Myocyte (in vitro differentiated cells): ENCODE measurements around the gene CYP3A7. TPM values are rescaled to one million over a fixed set of nuclear protein-coding genes. Genes with fewer than 3 reads are reported as not detected.
"Not testable (repeated sequence)": the region's sequence is repeated elsewhere in the genome, so short reads cannot be mapped to it uniquely, and the experiment has no call there.

ENCODE experiments used
- DNase-seq: peaks from one replicate; pipeline ENCODE4 v3.0.0-alpha.2; 2012; ENCODE audit warnings: low read depth
- polyA plus RNA-seq: library from polyadenylated mRNA; unstranded; fragments of >200 nt; gene quantifications from one replicate; pipeline ENCODE4 v1.2.1, GENCODE V29; 2012; ENCODE audit warnings: missing spikeins
- total RNA-seq: library from RNA; depleted of rRNA; stranded (reverse); fragments of >200 nt; gene quantifications from 2 replicates; pipeline ENCODE4 v1.2.3, GENCODE V29; 2014

Gene CYP3A7
- total RNA-seq: 0.29 and 0.47 TPM in 2 replicates
- polyA plus RNA-seq: 0.33 TPM

DNA sequence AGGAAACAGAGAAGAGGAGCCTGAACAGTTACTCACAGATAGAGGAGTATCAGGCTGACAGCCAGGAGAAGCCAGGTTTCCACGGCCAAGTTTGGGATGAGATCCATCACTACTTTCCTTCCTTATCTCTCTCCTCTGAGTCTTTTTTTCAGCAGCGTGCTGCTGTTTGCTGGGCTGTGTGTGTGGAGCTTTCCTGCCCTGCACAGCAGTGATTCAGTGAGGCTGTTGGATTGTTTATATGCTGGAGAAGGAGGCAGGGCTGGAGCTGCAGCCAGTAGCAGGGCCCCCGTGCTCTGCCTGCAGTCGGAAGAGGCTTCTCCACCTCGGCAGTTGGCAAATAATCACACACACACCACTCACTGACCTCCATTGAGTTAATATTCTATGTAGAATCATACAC lies at the start of gene CYP3A7:
Gene CYP3A7 (minus strand): TSS at position 210 of the 400 bp plus-strand sequence. CDS start 103 bp downstream, at position 107.
- DNase-seq: no peak

DNA sequence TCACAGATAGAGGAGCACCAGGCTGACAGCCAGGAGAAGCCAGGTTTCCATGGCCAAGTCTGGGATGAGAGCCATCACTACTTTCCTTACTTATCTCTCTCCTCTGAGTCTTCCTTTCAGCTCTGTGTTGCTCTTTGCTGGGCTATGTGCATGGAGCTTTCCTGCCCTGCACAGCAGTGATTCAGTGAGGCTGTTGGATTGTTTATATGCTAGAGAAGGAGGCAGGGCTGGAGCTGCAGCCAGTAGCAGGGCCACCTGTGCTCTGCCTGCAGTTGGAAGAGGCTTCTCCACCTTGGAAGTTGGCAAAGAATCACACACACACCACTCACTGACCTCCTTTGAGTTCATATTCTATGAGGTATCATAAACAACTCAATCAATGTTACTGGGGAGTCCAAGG lies 49.0 kb upstream of the CYP3A7 start, which contains the start of gene CYP3A4:
Gene CYP3A4 (minus strand): TSS at position 178 of the 400 bp plus-strand sequence. CDS start 103 bp downstream, at position 75.
- no peak for DNase-seq

DNA sequence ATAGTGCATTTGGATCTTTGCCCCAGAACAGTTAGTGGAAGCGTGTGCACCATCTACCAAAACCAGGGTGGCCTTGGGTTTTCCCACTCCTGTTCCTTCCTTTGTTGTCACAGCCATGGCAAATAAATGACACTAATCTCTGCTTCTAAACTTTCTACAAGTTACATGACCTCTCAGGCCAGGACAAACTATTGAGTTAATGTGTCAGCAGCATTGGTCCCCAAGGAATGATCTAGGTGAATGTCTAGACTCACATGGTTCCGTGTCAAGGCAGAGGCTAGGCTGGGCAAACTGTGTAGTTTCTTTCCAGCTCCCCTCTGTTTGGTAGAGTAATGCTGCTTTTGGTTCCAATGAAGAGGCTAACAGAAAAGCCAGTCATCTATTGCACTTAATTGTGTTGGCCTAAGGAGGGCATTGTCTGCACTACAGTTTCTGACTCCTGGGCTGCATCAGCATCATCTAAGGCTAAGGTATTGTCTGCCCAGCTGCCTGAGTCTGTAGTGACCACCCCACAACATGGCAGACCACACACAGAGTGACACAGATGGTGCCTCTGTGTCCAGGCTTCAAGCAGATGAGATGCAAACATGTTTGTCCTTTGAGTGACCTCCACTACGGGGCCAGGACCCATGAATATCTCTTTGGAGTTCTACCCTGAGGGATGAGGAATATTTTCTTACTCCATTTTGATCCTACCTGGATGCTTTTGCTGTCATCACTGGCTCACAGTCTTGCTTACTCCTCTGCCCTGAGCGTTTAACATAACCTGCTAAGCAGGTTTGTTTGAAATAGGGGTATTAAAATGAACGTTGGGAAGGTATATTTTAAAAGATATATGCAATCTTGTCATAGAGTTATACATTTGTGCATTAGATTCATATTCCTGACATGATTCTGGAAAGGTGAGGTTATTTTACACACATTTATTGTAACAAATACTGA lies 47.3 kb upstream of the CYP3A7 start:
- no peak for DNase-seq

DNA sequence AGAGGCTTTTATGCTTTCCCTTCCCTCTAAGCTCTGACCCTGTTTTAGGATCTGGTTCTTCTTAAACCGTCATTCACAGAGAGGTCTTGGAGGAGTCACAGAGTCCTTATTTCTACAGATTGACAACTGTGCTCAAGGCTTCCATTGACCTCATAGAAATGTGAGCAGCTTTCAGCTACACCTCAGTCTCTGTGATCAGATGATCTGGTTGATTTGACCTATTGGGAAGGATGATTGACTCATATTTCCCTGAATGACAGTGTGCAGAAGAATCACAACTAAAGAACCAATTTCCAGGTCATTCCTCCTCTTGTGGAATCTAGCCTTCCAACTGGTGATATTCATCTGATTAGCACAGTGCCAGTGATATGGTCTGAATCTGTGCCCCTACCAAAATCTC lies 45.6 kb upstream of the CYP3A7 start:
- no peak for DNase-seq

DNA sequence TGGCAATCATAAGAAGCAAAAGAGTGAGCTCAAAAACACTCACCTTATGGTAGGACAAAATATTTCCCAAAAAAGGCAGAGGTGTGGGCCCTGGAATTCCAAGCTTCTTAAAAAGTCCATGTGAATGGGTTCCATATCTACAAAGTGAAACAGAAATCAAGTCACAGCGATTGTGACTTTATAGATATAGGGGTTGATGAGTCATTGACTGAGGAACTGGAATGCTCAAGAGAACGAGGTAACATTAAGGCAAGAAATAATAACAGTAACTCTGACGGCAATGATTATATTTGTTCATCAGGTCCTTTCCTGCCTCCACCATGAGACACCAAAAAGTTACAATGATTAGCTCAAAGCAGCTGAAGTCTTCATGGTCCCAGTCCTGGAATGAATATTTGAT lies 45.0 kb upstream of the CYP3A7 start:
- DNase-seq: no peak

DNA sequence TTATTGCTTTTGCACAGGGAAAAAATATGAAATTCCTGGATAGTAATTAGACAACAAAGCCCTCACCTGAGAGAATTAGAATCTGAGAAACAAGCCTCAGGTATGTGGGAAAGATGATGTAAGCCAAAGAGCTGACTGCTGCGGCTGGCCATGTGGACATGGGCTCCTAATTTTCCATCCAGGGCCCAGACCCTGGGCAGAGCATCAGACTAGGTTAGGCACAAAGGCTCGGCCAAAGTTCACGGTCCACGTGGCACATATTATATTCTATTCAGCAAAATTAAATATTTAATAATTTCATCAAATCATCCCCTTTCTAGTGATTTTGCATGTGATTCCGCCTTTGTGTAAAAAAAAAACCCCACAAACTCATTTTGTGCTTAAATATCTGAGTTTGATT lies 43.9 kb upstream of the CYP3A7 start:
- DNase-seq: no peak

DNA sequence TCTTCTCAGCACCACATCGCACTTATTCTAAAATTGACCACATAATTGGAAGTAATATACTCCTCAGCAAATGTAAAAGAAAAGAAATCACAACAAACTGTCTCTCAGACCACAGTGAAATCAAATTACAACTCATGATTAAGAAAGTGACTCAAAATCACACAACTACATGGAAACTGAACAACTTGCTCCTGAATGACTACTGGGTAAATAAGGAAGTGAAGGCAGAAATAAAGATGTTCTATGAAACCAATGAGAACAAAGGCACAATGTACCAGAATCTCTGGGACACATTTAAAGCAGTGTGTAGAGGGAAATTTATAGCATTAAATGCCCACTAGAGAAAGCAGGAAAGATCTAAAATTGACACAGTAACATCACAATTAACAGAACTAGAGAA lies 38.4 kb upstream of the CYP3A7 start:
- DNase-seq: not testable (repeated sequence)

DNA sequence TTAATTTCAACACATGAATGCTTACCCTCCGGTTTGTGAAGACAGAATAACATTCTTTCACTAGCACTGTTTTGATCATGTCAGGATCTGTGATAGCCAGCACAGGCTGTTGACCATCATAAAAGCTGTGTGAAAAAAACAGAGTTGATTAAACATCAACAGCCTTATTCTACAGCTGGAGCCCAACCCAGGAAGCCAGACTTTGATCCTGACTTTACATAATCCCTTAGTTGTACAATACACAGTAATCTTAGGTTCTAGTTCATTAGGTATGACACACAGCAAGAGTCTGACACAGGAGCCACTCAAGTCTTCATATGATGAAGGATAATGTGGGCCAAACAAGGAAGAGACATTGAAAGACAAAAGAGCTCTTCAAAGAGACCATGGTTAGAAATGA lies 37.6 kb upstream of the CYP3A7 start:
- no peak for DNase-seq

DNA sequence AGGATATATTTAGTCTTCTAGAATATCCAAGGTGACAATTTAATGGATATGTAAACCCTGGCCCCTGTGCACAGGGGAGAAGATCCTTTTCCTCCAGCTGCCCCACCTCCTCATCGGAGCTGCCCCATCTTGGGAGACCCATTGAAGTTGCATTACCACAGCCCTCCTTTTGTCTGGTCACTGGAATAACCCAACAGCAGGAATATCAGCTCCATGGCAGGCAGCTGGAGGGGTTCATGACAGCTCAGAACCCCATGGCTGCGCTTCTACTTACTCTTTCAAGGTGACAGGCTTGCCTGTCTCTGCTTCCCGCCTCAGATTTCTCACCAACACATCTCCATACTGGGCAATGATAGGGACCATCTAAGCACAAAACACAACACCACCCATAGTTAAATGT lies 34.5 kb upstream of the CYP3A7 start:
- not testable (repeated sequence) for DNase-seq

DNA sequence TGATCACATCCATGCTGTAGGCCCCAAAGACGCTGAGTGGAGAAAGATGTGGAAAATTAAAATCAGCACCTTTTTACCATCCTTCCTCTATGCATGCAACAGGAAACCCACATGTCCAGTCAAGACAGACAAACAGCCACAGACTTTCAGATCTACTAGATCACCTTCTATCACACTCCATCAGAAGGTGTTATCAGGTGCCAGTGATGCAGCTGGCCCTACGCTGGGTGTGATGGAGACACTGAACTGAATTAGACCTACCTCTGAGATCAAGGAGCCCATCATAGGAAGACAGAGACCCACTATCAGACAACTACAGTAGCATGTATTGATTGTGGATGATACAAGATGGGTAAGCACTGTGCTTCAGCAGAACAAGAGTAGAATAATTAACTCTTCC lies 33.5 kb upstream of the CYP3A7 start:
- no peak for DNase-seq

DNA sequence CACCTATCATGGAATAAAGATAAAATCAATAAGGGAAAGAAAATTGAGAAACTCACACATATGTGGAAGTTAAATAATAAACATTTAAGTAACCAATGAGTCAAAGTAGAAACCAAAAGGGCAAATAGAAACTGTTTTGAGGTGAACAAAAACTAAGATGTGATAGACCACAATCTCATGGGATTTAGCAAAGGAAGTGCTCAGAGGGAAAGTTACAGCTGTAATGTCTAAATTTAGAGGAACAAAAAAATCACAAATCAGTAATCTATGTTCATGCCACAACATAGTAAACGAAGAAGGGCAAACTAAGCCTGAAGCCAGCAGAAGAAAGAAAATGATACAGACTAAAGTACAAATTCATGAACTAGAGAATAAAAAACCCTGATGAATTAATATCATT lies 32.7 kb upstream of the CYP3A7 start:
- no peak for DNase-seq

DNA sequence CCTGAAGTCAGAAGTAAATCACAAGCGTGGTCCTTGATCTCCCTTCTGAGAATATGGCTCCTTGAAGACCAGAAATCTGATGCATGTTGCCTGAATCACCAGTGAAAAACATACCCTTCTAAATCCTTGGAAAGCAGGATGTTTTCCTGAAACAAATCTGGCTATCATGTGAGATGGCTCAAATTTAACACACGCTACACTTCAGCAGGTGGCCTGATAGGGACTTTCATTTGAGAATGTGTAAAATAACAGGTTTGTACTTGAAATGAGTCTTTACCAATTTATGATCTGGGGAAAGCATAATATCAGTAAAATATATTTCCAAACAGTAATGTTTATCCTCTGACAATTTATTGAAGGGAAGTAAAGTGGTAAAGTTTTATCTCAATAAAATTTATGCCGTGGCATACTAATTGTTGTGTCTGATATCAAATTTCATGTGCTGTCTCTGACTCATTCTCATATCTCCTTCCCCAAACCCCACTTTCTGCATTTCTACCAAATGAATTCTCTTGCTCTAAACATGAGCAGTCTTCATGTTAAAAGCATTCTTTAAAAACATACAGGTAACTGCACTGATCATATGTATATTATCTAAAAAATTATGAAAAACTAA lies 31.6 kb upstream of the CYP3A7 start:
- DNase-seq: peak; percentile 29

DNA sequence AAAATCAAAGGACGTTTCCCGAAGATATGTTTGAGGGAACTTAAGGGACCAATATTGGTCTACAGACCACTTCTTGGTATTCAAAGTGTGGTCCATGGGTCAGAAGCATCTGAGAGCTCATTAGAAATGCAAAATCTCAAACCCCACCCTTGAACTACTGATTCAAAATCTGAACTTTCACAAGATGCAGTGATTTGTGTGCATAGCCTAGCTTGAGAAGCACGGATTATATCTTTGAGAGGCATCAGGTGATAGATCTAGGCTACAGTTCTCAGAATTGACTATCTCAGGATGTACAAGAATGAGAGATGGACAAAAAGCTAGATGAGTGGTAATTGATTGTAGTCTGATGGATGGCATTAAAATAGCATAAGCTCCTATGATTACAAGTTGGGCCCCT lies 29.5 kb upstream of the CYP3A7 start:
- DNase-seq: no peak

DNA sequence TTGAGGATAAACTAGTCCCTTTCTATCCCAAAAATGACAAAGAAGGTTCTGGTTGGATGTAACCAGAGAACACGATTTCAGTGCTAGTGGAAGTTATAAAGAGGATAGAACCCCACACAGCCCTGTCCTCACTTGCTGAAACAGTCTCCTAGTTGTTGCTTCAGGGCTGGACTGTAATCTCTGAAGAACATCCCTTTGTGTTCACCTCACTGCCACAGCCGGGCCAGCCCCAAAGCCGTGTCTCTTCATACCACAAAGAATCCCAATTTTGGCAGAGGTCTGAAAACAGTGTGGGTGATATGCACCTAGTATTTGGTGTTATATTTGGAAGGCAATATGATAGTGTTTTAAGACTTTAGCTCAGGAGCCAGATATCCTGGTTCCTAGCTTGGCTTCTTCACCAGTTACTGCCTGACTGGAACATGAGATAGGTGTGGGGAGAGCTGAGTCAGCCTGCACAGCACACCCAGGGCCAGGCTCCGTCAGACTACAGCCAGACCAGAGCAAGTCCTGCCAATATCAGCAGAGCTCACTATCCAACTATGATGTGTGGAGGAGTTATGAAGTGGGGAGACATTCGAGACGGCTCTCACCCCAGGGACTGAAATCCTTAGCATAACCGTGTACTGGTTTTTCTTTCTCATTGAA lies 27.8 kb upstream of the CYP3A7 start:
- DNase-seq: peak; percentile 83

DNA sequence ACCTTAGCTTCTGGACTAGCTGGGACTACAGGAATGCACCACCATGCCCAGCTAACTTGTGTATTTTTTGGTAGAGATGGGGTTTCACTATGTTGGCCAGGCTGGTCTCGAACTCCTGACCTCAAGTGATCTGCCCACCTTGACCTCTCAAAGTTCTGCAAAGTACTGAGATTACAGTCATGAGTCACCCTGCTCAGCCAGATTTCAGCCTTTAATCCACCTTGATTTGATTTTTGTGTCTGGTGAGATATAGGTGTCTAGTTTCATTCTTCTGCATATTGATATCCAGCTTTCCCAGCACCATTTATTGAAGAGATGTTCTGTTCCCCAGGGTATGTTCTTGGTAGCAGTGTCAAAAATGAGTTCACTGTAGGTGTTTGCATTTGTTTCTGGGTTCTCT lies 20.1 kb upstream of the CYP3A7 start:
- no peak for DNase-seq

DNA sequence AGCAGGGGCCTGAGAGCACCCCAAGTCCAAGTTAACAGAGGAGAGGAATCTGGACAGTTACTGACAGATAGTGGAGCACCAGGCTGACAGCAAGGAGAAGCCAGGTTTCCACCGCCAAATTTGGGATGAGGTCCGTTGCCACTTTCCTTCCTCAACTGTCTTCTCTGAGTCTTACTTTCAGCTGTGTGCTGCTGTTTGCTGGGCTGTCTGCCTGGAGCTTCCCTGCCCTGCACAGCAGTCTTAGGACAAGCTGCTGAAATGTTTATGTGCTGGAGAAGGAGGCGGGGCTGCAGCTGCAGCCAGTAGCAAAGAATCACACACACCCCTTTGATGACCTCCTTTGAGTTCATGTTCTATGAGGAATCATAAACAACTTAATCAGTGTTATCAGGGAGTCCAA lies 17.4 kb upstream of the CYP3A7 start:
- no peak for DNase-seq

DNA sequence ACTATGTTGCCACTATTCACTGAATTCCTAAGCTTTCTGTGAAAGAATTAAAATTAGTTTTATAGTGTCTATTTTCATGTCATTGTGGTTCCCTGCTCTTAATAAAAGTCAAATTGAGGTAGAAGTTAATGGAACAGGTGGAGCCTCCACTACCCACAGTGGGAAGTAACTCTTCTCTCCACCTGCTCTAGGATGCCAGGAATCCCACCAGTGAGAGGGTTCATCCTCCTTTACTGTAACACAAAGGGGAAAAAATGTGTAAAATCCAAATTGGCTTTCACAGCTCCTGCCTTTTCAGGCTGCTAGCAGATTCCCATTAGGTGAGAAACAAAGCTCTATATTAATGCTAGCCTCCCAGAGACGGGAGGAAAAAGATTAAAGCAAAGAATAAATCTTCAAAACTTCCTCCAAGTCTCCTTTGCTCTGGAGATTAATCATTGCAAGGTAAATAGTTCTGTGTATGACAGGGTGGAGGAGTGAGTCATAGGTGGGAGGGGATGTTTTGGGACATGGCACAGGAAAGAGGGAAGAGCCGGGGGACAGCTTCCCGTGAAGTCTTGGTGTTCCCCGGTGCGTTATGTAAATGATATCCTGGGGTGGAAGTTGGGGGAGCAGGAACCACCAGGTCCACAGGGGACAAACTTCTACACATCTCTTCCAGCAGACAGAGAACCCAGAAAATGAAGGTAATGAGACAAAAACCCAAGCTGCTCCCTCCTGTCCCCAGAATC lies 16.5 kb upstream of the CYP3A7 start:
- not testable (repeated sequence) for DNase-seq

DNA sequence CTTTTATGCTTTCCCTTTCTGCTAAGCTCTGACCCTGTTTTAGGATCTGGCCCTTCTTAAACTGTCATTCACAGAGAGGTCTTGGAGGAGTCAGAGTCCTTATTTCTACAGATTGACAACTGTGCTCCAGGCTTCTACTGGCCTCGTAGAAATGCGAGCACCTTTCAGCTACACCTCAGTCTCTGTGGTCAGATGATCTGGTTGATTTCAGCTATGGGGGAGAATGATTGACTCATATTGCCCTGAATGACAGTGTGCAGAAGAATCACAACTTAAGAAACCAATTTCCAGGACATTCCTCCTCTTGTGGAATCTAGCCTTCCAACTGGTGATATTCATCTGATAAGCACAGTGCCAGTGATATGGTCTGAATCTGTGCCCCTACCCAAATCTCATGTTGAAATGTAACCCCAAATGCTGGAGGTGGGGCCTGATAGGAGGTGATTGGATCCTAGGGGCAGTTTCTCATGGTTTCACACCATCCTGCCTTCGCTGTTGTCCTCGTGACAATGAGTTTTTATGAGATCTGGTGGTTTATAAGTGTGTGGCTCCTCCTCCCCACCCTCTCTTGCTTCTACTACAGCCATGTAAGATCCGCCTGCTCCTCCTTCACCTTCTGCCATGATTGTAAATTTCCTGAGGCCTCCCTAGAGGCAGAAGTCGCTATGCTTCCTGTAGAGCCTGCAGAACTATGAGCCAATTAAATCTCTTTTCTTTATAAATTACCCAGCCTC lies 14.0 kb upstream of the CYP3A7 start:
- DNase-seq: no peak

DNA sequence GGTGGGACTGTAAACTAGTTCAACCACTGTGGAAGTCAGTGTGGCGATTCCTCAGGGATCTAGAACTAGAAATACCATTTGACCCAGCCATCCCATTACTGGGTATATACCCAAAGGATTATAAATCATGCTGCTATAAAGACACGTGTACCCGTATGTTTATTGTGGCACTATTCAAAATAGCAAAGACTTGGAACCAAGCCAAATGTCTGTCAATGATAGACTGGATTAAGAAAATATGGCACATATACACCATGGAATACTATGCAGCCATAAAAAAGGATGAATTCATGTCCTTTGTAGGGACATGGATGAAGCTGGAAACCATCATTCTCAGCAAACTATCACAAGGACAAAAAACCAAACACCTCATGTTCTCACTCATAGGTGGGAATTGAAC lies 11.9 kb upstream of the CYP3A7 start:
- DNase-seq: not testable (repeated sequence)

DNA sequence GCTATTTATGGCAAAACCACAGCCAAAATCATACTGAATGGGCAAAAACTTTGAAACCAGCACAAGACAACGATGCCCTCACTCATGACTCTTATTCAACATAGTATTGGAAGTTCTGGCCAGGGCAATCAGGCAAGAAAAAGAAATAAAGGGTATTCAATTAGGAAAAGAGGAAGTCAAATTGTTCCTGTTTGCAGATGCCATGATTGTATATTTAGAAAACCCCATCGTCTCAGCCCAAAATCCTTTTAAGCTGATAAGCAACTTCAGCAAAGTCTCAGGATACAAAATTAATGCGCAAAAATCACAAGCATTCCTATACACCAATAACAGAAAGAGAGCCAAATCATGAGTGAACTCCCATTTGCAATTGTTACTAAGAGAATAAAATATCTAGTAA lies 10.4 kb upstream of the CYP3A7 start:
- DNase-seq: not testable (repeated sequence)
